Uterus (tissue), 4 donors: Measurements from ENCODE around the gene MRFAP1. TPM values are rescaled to one million over a fixed set of nuclear protein-coding genes. Genes with fewer than 3 reads are reported as not detected.

Source experiments
- DNase-seq, 2 donors: peaks; one replicate each; pipeline ENCODE4 v3.0.0-alpha.2; 2019 to 2020
- H3K27ac ChIP-seq, 2 donors: fragments of 200-600 bp; sonication (generic); 1 replicate in 1 of 2; 2 replicates in 1 of 2; pipeline ENCODE4 v1.5.1; 2016 to 2018
- H3K27me3 ChIP-seq, 2 donors: fragments of 200-600 bp; sonication (generic); one replicate each; pipeline ENCODE4 v1.5.1; 2018 to 2019; ENCODE audit warnings: control low read depth in 1 of 2
- H3K36me3 ChIP-seq, 2 donors: fragments of 200-600 bp; sonication (generic); one replicate each; pipeline ENCODE4 v1.5.1; 2019; ENCODE audit warnings: control low read depth in 1 of 2
- H3K4me1 ChIP-seq, 2 donors: fragments of 200-600 bp; sonication (generic); one replicate each; pipeline ENCODE4 v1.5.1; 2018 to 2019; ENCODE audit warnings: control low read depth in 1 of 2
- H3K4me3 ChIP-seq, 2 donors: fragments of 200-600 bp; sonication (generic); 1 replicate in 1 of 2; 2 replicates in 1 of 2; pipeline ENCODE4 v1.5.1; 2018 to 2019; ENCODE audit warnings: mild to moderate bottlenecking in 1 of 2
- H3K9me3 ChIP-seq, 2 donors: fragments of 200-600 bp; sonication (generic); one replicate each; pipeline ENCODE4 v1.5.1; 2019; ENCODE audit warnings: control low read depth in 1 of 2
- CTCF ChIP-seq, 4 experiments: fragments of 200-600 bp in 2 of 4; fragments of 450-650 bp in 2 of 4; sonication (generic) in 2 of 4; IDR thresholded peaks; one replicate each; pipeline ENCODE4 v1.5.1; 2016 to 2019; ENCODE audit warnings: antibody characterized with exemption in 4 of 4, mild to moderate bottlenecking in 2 of 4, moderate library complexity in 1 of 4
- POLR2A ChIP-seq, 2 donors: fragments of 450-650 bp; IDR thresholded peaks; one replicate each; pipeline ENCODE4 v1.6.1; 2016; ENCODE audit warnings: antibody characterized with exemption in 2 of 2, mild to moderate bottlenecking in 1 of 2, moderate library complexity in 1 of 2
- intact Hi-C: fragments of 100-400 bp; cut with DNase I; formaldehyde crosslinking; loops from one replicate; pipeline ENCODE4 v1.15.1; 2023; ENCODE audit warnings: low total_unique reads
- total RNA-seq, 4 donors: library from RNA; depleted of rRNA in 3 of 4; stranded (reverse); fragments of >200 nt in 3 of 4; gene quantifications; one replicate each; pipeline versions ENCODE4 v1.1.0 to v1.2.4, GENCODE V29; 2014 to 2023
- donor health status: DM: yes; HTN: yes; CAD: no.

The MRFAP1 gene
- total RNA-seq, 4 donors from 2014 or later: 29.2 to 263 (median 174) TPM

- H3K27me3 ChIP-seq: no peaks in the 10 kb centered on the region
- no peak overlapping the region for H3K4me3 ChIP-seq
- DNase-seq: no peak
- intact Hi-C loops: no loop called here
- no peaks in the 10 kb centered on the region for H3K36me3 ChIP-seq
- TF ChIP-seq POLR2A (IDR thresholded peaks at IDR 0.05): no peak
- TF ChIP-seq CTCF (IDR thresholded peaks at IDR 0.05): no peak
- H3K27ac ChIP-seq: no peak overlapping the region
- H3K4me1 ChIP-seq: no peaks in the 10 kb centered on the region
- no peaks in the 10 kb centered on the region for H3K9me3 ChIP-seq
Observed at GRCh38 chr4:6619466-6620255, 20.8 kb upstream of the MRFAP1 start.

GRCh38 chr4:6620296-6620695 is 20.2 kb upstream of the MRFAP1 start:
- H3K4me1 ChIP-seq: no peaks in the 10 kb centered on the region
- H3K36me3 ChIP-seq: no peaks in the 10 kb centered on the region
- intact Hi-C loops: no loop called here
- H3K27ac ChIP-seq: no peak overlapping the region
- no peak overlapping the region for H3K4me3 ChIP-seq
- no peaks in the 10 kb centered on the region for H3K9me3 ChIP-seq
- DNase-seq: no peak
- TF ChIP-seq CTCF (IDR thresholded peaks at IDR 0.05) (no peak), POLR2A (IDR thresholded peaks at IDR 0.05) (no peak)
- H3K27me3 ChIP-seq: no peaks in the 10 kb centered on the region

GRCh38 chr4:6620891-6621555 is 19.5 kb upstream of the MRFAP1 start:
- H3K27me3 ChIP-seq: no peaks in the 10 kb centered on the region
- no peak for DNase-seq
- no peak overlapping the region for H3K27ac ChIP-seq
- H3K4me3 ChIP-seq: no peak overlapping the region
- no peaks in the 10 kb centered on the region for H3K9me3 ChIP-seq
- no peak for TF ChIP-seq POLR2A (IDR thresholded peaks at IDR 0.05)
- TF ChIP-seq CTCF (IDR thresholded peaks at IDR 0.05): no peak
- H3K36me3 ChIP-seq: no peaks in the 10 kb centered on the region
- intact Hi-C loops: no loop called here
- no peaks in the 10 kb centered on the region for H3K4me1 ChIP-seq

GRCh38 chr4:6621556-6621927 is 18.9 kb upstream of the MRFAP1 start:
- no peak for DNase-seq
- no peaks in the 10 kb centered on the region for H3K4me1 ChIP-seq
- H3K36me3 ChIP-seq: no peaks in the 10 kb centered on the region
- H3K27me3 ChIP-seq: no peaks in the 10 kb centered on the region
- H3K9me3 ChIP-seq: no peaks in the 10 kb centered on the region
- H3K4me3 ChIP-seq: no peak overlapping the region
- no peak for TF ChIP-seq CTCF (IDR thresholded peaks at IDR 0.05)
- TF ChIP-seq POLR2A (IDR thresholded peaks at IDR 0.05): no peak
- intact Hi-C loops: no loop called here
- H3K27ac ChIP-seq: no peak overlapping the region

- H3K4me3 ChIP-seq: no peak overlapping the region
- H3K36me3 ChIP-seq: no peaks in the 10 kb centered on the region
- no peak for DNase-seq
- no peaks in the 10 kb centered on the region for H3K4me1 ChIP-seq
- H3K27ac ChIP-seq: no peak overlapping the region
- H3K27me3 ChIP-seq: no peaks in the 10 kb centered on the region
- TF ChIP-seq POLR2A (IDR thresholded peaks at IDR 0.05): no peak
- TF ChIP-seq CTCF (IDR thresholded peaks at IDR 0.05): no peak
- intact Hi-C loops: no loop called here
- no peaks in the 10 kb centered on the region for H3K9me3 ChIP-seq
Observed at GRCh38 chr4:6622744-6623143, 17.7 kb upstream of the MRFAP1 start.
